Cerebellar cortex (tissue), 1 donor: ENCODE data around the gene TNNT2.
A peak's percentile ranks its signal among the peaks of the same experiment; 100 is the strongest.

ENCODE experiments used
- DNase-seq: peaks from one replicate; pipeline ENCODE4 v3.0.0-alpha.2; 2015; ENCODE audit warnings: low spot score

Gene TNNT2

DNA sequence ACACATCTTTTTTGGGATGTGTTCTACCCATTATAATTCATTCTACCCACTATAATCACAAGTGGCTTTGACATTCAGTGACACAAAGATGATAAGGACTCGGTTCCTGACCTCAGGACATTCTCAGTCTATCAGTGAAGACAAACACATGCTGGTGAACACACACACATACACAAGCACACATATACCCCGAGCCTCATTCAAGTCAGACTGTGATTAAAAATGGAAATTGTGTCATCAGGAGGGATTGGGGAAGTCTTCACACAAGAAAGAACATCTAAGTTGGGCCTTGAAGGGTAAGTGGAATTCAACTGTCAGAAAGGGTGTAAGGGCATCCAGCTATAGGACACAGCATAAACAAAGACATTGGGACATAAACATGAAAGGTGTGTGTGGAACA, 24.2 kb upstream of the TNNT2 start:
- DNase-seq, result no peak

DNA sequence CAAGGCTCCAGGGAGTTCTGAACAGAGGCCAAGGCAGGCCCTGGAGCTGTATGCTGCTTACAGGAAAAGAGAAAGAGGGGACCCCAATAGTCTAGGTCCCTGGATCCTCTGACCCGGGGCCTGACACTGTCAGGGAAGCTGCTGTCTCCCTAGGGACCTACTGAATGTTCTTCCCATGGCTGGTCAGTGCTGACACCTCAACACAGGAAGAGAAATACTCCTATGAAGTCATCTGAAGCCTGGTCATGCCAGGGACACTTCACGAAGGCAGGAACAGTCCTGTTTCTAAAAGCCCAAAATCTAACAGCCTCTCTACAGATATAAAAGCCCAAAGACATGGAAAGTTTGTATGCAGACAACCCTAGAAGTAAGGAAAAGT, 23.4 kb upstream of the TNNT2 start:
- DNase-seq, result no peak

DNA sequence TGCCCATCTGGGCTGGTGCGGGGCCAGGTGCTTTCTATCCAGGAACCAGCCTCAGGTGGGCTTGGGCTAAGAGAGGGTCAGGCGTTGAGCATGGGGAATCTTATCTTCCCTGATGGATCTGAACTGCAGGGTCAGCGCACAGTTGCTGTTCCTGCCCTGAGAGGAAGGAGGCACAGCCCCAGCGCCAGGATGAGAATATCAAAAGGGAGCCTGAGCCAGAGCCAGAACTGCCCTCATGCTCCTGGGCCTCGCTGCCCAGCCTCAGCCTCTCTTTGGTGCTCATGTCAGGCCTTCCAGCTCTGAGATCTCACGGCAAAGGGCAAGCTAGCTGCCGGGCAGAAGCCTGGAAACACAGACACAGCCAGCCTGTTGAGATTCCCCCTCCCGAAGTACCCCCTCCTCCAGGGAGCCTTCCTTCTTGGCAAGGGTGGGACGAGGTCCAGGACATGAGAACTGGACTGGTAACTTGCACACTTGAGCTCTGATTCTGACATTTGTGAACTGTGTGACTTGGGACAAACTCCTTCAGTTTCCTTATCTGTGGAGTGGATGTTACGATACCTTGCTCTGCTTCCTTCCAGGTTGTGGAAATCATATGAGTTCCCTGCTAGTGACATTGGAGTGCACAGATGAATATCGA, 22.9 kb upstream of the TNNT2 start:
- no peak for DNase-seq

DNA sequence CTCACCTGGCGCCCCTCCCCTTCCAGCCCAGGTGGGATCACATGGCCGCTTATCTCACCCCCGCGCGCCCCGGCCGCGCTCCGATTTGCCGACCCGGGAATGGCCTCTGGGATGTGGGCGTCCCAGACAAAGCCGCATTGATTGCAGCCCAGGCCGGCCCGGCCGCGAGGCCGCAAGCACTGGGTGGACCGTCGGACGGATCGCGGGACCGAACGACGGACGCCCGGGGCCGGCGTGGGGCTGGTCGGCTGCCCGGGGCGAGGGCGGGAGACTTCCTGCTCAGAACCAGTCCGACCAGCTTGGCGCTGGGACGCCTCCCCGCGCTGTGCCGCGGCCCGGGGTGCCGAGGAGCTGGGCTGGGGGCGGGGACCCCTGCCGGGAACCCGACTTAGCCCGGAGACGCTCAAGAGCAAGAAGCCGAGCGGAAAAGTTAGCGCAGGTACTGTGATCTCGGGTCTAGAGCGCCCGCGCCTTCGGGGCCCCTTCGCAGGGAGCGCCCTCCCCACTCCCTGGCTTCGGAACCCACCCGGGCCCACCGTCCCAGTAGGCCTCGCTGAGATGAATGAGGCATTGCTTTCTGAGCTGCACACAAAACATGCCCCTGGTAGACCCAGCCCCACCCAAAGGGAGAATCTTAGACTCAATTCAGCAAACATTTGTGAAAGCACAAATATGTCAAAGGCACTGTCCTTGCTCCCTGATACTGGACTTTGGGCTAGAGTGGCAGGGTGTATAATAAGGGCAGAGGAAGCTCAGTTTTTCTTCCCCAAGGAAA, 22.1 kb upstream of the TNNT2 start:
- no peak for DNase-seq

DNA sequence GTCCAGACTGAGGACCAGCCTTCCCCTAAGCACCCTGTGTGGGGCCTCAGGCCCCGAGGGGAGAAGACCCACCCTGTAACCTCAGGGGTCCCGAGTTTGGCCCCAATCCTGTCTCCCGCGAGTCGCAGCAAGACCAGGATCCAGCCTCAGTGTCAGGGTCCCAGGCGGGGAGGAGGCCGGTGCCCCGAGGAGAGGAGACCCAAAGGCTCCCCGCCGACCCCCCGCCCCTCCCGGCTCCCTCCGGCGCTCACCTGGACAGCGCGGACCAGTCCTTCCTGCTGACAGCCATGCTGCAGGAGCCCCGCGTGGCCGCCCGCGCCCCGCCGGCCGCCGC, 21.5 kb upstream of the TNNT2 start, which contains the start of gene LAD1:
TSS of gene LAD1 (minus strand) at position 307 of the 334 bp plus-strand sequence. CDS start at position 289, 18 bp downstream.
- no peak for DNase-seq

DNA sequence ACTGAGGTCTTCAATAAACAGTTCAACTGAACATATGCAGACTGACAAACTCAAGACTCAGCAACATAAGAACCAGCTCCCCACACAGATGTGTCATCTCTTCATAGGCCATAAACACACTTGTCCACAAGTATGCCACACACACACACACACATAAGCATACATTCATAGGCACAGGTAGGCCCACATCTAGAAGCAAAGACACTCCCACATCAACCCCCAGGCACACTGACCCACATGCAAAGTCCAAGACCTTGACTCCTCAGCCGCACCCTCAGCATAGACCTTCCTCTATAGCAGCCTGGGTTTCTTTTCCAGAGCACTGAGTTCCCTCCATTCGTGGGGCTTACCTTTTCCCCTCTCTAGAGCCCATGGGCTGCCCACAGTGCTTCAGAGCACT, 20.2 kb upstream of the TNNT2 start:
- DNase-seq, result no peak

DNA sequence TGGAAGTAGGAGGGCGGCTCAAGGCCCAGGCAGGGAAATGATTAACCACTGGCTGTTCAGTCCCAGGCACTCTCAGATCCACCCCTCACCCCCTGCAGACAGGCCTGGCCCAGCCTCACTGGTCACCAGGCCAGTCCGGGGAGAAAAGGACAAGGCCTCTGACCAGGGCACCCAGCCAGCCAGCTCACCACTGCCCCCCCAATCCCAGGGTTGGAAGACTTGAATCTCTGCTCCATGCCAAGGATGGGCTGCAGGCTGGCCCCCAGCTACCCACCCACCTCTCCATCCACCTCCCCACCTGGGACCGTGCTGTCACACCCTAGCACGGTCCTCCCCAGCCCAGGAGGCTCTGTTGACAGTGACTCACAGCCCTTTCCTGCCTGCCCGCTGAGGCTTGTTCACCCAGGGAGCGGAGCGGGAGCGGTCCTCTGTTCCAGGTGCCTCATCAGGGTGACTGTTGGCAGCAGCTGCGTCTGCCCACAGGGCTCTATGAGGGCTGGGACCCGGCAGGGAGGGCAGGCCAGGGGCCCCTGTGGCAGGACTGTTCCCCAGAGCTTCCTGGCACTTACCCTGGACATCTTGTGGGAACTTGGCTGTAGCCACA, 19.5 kb upstream of the TNNT2 start:
- DNase-seq, result no peak

DNA sequence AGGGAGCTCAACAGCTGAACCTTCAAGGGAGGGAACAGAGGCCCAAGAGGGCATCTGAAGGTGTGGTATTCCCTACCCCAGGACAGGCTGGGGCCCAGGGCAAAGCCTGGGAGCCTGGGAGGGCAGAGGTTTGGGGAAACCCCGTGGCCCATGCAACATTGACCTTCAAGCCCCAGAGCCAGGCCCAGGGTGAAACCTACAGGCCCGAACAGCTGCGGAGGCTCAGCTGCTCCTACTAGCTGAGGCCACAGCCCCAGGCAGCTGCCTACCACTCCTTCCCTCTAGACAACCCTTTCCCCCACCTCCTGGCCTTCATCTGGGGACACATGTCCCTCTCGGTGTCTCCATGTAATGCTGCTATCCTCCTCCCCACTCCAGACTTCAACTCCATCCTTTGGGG, 18.5 kb upstream of the TNNT2 start:
- DNase-seq, result no peak

DNA sequence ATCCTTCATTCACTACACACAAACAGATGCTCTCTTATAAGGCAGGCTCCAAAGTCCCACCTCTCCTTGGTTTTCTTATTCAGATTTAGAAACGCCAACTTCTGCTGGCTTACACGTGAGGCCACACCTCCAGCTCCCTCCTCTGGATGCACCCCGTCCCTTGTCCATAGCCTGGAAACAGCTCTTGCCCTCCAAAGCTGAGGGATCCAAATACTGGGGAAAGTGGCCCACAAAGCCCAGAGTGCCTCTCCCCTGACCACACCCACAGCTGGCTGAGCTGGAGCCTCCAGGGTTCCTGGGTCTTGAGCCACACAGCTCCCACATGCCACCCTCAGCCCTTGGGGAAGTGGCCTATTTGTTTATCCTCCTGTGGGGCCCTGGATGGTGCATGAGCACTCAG, 17.1 kb upstream of the TNNT2 start:
- DNase-seq, result no peak

DNA sequence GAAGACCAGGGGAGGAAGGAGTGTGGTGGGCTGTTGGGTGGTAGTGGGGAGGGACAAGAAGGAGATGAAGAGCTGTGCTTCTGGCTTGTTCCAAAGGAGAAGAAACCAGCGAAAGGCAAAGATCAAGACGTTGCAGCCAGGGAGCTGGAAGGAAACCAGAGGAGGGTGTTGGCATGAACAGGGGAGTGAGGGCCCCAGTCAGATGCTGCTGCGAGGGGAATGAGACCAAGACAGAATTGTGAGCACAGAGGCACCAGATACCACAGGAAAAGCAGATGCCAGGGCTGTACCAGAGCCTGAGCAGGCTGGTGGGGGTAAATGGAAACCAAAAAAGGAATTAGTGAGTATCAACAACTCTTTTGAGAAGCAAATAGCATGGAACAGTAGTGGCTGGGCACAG, 15.6 kb upstream of the TNNT2 start:
- no peak for DNase-seq

DNA sequence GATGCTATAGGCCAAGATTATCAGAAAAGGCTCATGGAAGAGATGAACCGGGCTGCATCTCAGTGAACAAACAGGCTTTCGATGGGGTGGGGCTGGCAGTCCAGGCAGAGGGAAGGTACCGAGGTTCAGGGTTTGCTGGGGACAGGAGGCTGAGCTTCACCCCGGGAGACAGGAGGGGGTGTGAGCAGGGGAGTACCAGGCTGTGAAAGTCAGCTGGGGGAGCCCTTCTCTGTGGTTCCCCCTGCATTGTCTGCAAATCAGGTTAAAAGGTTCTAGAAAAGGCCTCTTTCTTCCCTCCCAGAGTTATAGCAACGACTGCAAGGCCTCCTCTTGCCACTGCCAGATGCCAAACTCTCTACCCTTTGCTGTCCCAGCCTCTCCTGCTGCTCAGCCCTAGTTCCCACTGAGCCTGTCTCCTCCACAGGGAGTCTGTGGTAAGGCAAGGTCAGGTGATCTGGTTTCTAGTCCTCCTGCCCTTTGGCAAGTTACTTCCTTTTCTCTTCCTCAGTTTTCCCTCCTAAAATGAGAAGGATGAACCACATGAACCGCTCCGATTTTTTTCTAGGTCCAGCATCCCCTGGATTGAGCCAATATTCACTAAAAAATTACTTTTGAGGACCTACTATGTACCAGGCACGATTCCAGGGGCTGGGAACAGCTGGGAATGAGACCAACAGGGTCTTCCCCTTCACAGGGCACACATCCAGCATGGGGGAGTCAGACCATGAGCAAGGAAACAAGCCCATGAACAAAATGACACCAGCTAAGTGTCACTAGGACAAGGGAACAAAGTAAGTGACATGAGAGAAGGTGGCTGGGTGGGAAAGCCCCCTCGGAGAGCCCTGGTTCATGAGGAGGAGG, 14.4 kb upstream of the TNNT2 start:
- no peak for DNase-seq

DNA sequence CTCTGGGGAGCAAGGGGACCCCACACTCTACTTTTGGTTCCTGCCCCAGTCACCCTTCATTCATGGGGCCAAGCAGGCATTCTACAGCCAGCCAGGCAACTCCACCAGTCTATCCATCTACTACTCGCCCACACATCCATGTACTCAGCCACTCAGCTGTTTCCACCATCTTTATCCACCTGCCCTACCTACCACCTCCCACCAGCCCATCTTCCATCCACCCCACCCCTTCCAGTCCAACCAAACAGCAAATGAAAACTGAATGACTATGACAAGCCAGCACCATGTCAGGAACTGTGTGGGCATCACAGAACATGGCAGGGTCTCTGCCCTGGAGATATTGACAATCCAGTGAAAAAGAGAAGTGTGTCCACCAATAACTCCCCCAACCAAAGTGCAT, 13.7 kb upstream of the TNNT2 start:
- DNase-seq, result no peak

DNA sequence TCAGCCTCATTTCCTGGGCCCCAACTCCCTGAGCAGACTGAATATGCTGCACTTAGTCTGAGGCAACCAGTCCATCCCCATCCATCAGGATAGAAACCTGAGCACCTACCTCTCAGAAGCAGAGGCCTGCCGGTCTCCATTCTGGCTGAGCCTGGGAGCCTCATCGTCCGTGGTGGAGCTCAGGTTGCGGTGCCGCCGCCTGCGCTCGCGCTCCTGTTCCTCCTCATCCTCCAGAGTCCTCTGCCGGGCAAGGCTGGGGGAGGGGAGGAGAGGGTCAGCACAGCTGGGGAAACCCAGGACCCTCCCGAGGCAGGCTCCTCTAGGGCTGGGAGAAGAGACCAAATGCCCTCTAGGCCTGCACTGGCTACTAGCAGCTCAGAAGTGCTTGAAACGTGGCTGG, 11.6 kb upstream of the TNNT2 start:
- no peak for DNase-seq

DNA sequence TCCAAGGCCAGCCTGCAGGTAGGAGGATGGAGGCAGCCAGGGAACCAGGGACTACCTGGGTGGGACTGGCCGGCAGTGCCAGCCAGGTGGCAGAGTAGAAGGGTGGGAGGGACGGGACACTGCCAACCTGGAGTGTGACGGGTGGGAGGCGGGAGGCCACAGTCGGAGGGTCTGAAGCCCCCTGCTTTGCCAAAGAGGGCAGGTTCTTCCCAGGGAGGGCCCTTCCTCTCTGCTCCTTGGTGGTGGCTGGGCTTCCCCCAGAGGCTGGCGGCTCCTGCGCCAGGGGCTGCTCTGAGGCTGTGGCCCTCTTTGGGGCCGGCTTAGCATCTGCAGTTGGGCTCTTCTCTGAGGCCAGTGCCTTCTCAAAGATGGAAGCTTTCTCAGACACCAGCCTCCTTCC, 8.7 kb upstream of the TNNT2 start:
- DNase-seq, result no peak

DNA sequence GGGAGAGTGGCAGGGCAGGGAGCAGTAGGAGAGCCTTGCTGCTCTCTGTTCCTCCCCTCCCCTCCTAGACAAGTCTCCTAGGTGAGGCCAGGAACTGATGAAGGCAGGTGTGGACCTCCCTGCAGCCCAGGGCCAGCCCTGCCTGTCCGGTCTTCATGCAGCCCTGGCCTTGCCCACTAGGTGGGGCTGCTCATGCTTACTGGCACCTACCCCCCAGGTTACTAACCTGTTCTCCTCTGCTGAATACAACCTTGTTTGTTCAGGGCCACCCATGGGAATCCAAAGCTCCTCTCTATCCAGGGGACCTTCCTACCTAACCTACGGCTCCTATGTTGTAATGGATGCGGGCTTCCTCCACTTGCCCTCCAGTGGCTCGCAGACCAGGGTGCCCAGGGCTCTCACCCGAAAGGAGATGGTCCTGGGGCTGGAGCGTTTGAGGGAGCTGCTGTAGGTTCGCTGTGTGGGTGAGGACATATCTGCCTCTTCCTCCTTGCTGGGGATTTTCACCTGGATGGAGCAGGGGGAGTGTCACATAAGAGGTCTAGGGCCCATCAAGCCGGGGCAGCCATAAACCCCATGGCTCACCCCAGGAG, 7.9 kb upstream of the TNNT2 start:
- peak; percentile 62 for DNase-seq

DNA sequence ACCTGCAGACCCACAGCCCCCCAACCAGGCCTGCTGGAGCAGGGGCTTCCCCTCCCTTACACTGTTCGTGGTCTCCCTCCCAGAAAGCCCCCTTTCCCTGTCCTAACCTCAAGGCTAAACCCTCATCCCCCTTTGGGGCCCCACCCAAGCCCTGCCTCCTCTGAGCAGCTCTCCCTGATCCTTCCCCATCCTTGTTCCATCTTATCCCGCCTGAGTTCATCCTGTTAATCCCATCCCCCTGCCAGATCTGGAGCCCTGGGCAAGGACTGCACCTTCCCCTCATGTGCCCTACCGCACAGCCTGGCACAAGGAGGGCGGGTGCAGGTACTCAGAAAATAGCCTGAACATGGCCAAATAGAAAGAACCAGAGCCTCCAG, 6.9 kb upstream of the TNNT2 start:
- DNase-seq, result no peak

DNA sequence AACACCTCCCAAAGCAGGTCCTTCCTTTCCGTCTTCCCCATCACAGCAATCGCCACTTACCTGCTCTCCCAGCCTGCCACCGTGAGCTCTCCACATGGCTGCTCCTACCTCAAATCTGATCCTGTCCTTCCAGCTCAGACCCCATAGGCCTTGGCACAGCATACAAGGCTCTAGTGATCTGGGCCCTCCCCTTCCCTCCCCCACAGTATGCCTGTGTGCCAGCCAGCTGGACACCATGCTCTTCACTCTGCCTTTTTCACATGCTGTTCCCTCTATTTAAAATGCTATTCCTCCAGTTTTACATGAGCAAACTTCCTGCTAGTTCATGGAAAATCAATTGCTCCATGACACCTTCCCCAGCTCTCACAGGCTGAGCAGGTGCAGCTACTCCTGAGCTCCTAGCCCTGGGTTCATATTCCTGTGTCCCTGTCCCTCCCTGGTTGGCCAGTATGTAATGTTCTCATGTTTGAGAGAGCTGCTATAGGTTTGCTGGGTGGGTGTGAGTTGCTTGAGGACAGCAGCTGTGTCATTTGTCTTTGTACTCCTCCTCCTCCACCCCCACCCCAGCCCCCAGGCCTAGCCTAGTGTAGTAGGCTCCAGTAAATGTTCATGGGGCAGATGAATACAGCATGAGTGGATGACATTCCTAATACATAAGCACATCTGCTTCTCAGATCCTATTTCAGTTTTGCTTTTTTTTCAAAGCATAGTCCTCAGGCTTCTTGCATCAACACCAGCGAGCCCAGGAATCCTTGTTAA, 6.3 kb upstream of the TNNT2 start:
- no peak for DNase-seq

DNA sequence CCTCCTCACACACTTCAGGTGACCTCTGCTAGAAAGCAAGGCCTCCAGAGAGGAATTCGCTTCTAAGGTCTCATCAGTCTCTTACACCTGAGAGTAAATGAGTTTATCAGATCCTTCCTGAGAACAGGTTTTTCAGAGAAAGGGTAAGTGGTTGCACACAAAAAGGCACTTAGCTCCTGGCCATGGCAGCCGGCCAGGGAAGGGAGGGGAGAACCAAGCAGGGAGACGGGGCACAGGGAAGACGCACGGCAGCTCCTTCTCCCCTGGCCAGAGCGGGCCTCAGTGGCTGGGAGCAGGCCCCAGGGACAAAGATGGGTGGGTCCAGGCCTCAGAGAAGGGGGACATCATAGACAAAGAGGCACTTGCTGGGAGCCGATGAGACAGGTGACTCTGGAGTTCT, 3.6 kb upstream of the TNNT2 start:
- no peak for DNase-seq

DNA sequence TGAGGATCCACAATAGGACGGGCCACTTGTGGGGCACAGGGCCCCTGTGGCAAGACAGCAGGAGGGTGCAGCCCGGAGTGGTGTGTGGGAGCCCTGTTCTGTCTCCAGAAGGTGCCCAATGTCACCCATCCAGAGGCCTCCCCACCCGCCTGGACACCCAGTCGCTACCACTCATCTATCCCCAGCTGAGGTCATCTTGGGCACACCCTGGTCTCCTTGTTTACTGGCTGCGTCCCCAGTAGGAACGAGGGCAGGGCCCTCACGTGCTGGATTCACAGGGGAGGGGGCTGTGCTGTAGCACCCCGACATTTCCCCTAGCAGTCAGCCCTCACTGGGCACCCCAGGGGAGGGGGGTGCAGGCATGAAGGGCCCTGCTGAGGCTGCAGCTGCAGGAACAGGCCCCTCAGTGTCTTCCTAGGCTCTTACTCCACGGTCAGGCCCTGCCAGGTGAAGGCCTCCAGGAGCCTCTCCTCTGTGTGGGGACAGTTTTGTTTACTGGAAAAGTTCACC, 2.3 kb upstream of the TNNT2 start:
- DNase-seq, result no peak

DNA sequence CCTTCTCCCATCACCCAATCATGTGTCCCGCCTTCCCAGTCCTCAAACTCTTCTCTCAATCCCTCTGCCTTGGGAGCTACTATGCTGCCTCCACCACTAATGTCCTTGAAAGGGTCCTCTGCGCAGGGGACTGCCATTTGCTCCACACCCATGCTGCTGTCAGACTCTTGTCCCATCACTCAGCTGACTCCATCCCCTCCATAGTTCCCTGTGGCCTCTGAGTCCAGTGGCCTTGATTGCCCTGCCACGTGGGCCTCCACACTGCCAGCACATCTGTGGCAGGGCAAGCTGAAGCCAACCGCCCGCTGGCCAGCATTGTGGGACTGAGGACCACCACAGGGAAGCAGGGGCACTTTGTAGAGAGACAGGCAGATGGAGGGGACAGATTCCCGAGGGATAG, 1.3 kb upstream of the TNNT2 start:
- DNase-seq, result no peak
